ENCODE results near the gene TIPIN. TPM values are rescaled to one million over a fixed set of nuclear protein-coding genes. Genes with fewer than 3 reads are reported as not detected.

Gene TIPIN
- polyA plus RNA-seq, 1 donor from 2014 or later: 7.4 TPM

DNA sequence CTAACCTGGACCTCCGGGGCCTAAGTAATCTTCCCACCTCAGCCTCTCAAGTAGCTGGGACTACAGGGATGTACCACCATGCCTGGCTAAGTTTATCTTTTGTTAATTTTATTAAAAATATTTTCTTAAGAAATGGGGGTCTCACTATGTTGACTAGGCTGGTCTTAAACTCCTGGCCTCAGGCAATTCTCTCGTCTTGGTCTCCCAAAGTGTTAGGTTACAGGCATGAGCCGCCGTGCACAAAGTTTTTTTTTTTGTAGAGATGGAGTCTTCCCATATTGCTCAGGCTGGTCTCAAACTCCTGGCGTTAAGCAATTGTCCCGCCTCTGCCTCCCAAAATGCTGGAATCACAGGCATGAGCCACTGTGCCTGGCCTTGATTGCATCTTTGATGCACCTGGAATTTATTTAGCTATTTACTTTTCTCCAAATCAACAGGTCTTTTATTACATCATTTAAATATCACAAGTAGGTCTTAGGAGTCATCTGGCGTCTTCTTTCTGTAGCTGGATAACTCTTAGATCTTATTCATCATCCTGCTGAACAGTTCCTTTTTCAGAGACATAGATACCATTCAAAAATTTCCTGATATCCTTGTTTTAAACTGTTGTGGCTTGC lies 22.4 kb upstream of the TIPIN start:
- no peak for TF ChIP-seq EZH2 (IDR thresholded peaks at IDR 0.05; ENCODE audit: borderline replicate concordance, insufficient read depth, low read length, poor library complexity, severe bottlenecking)
- no peak for TF ChIP-seq POLR2AphosphoS5 (IDR thresholded peaks at IDR 0.05)
- TF ChIP-seq RAD21 (conservative IDR thresholded peaks at IDR 0.05): no peak
- no peak overlapping the region for H3K4me2 ChIP-seq (ENCODE audit: low read length)
- H3K27ac ChIP-seq (ENCODE audit: low read length): no peak overlapping the region
- H3K4me3 ChIP-seq (ENCODE audit: low read length): no peak overlapping the region
- no peak overlapping the region for H2AFZ ChIP-seq (ENCODE audit: low read depth, low read length)
- H3K9me2 ChIP-seq (ENCODE audit: insufficient read depth, low read length): no peaks in the 10 kb centered on the region
- no peaks in the 10 kb centered on the region for H3K9me3 ChIP-seq (ENCODE audit: low read length)
- no peaks in the 10 kb centered on the region for H3K36me3 ChIP-seq (ENCODE audit: insufficient read depth, low read length)
- no peak overlapping the region for H3K9ac ChIP-seq (ENCODE audit: low read length)
- H3K79me2 ChIP-seq (replicated peaks; ENCODE audit: insufficient read depth, low read length): no peaks in the 10 kb centered on the region
- no peaks in the 10 kb centered on the region for H4K20me1 ChIP-seq (ENCODE audit: insufficient read depth)
- no peaks in the 10 kb centered on the region for H3K27me3 ChIP-seq (ENCODE audit: insufficient read depth, low read depth, low read length)
- no peaks in the 10 kb centered on the region for H3F3A ChIP-seq (ENCODE audit: insufficient read depth, low read length, poor library complexity, severe bottlenecking)

GRCh38 chr15:66374179-66374578 lies 17.7 kb upstream of the TIPIN start:
- H3K4me3 ChIP-seq (ENCODE audit: low read length): no peak overlapping the region
- H3F3A ChIP-seq (ENCODE audit: insufficient read depth, low read length, poor library complexity, severe bottlenecking): no peaks in the 10 kb centered on the region
- H3K9me3 ChIP-seq (ENCODE audit: low read length): no peaks in the 10 kb centered on the region
- no peak overlapping the region for H3K4me2 ChIP-seq (ENCODE audit: low read length)
- no peak overlapping the region for H3K9ac ChIP-seq (ENCODE audit: low read length)
- H3K27me3 ChIP-seq (ENCODE audit: insufficient read depth, low read depth, low read length): no peaks in the 10 kb centered on the region
- H3K9me2 ChIP-seq (ENCODE audit: insufficient read depth, low read length): no peaks in the 10 kb centered on the region
- no peaks in the 10 kb centered on the region for H3K79me2 ChIP-seq (replicated peaks; ENCODE audit: insufficient read depth, low read length)
- H3K36me3 ChIP-seq (ENCODE audit: insufficient read depth, low read length): no peaks in the 10 kb centered on the region
- no peak overlapping the region for H2AFZ ChIP-seq (ENCODE audit: low read depth, low read length)
- no peaks in the 10 kb centered on the region for H4K20me1 ChIP-seq (ENCODE audit: insufficient read depth)
- TF ChIP-seq MXI1 (conservative IDR thresholded peaks at IDR 0.05; ENCODE audit: poor library complexity, severe bottlenecking) (no peak), POLR2AphosphoS5 (IDR thresholded peaks at IDR 0.05) (no peak), RAD21 (conservative IDR thresholded peaks at IDR 0.05) (no peak), EZH2 (IDR thresholded peaks at IDR 0.05; ENCODE audit: borderline replicate concordance, insufficient read depth, low read length, poor library complexity, severe bottlenecking) (no peak), TAF1 (IDR thresholded peaks at IDR 0.05; ENCODE audit: low read depth) (no peak), EP300 (conservative IDR thresholded peaks at IDR 0.05; ENCODE audit: poor library complexity, severe bottlenecking) (no peak), SMC3 (conservative IDR thresholded peaks at IDR 0.05; ENCODE audit: poor library complexity) (no peak)
- TF ChIP-seq, protein P1, sequence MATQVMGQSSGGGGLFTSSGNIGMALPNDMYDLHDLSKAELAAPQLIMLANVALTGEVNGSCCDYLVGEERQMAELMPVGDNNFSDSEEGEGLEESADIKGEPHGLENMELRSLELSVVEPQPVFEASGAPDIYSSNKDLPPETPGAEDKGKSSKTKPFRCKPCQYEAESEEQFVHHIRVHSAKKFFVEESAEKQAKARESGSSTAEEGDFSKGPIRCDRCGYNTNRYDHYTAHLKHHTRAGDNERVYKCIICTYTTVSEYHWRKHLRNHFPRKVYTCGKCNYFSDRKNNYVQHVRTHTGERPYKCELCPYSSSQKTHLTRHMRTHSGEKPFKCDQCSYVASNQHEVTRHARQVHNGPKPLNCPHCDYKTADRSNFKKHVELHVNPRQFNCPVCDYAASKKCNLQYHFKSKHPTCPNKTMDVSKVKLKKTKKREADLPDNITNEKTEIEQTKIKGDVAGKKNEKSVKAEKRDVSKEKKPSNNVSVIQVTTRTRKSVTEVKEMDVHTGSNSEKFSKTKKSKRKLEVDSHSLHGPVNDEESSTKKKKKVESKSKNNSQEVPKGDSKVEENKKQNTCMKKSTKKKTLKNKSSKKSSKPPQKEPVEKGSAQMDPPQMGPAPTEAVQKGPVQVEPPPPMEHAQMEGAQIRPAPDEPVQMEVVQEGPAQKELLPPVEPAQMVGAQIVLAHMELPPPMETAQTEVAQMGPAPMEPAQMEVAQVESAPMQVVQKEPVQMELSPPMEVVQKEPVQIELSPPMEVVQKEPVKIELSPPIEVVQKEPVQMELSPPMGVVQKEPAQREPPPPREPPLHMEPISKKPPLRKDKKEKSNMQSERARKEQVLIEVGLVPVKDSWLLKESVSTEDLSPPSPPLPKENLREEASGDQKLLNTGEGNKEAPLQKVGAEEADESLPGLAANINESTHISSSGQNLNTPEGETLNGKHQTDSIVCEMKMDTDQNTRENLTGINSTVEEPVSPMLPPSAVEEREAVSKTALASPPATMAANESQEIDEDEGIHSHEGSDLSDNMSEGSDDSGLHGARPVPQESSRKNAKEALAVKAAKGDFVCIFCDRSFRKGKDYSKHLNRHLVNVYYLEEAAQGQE (IDR thresholded peaks at IDR 0.05; ENCODE audit: borderline replicate concordance): no peak
- TF ChIP-seq, protein P2, sequence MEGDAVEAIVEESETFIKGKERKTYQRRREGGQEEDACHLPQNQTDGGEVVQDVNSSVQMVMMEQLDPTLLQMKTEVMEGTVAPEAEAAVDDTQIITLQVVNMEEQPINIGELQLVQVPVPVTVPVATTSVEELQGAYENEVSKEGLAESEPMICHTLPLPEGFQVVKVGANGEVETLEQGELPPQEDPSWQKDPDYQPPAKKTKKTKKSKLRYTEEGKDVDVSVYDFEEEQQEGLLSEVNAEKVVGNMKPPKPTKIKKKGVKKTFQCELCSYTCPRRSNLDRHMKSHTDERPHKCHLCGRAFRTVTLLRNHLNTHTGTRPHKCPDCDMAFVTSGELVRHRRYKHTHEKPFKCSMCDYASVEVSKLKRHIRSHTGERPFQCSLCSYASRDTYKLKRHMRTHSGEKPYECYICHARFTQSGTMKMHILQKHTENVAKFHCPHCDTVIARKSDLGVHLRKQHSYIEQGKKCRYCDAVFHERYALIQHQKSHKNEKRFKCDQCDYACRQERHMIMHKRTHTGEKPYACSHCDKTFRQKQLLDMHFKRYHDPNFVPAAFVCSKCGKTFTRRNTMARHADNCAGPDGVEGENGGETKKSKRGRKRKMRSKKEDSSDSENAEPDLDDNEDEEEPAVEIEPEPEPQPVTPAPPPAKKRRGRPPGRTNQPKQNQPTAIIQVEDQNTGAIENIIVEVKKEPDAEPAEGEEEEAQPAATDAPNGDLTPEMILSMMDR (IDR thresholded peaks at IDR 0.05; ENCODE audit: poor library complexity, severe bottlenecking): no peak
- no peak overlapping the region for H3K27ac ChIP-seq (ENCODE audit: low read length)

Data from neural cell (in vitro differentiated cells).